NCI-H2029 (cell line): ENCODE measurements around the gene BORCS5.
"Not testable (repeated sequence)": the region's sequence is repeated elsewhere in the genome, so short reads cannot be mapped to it uniquely, and the experiment has no call there.

Experiments used
- DNase-seq: peaks from one replicate; lab custom pipeline; 2025; lab: John Stamatoyannopoulos, UW

Gene BORCS5

DNA sequence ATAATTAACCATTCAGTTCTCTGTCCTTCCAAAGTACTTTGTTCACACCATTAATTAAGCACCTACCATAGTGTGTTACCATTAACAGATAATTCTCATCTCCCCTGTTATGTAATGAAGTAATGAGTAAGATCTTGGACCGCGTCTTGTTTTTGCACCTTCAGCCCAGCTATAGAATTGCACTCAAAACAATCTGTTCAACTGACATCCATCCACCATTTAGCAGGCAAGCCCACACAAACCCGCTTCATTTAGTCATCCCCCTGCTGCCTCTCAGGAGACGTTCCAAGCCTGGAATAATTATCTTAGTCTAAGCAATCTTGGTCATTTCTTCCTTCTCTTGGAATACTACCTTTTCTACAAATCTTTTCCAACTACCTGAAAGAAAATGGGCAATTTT lies 131.4 kb downstream of the BORCS5 start:
- no peak for DNase-seq

DNA sequence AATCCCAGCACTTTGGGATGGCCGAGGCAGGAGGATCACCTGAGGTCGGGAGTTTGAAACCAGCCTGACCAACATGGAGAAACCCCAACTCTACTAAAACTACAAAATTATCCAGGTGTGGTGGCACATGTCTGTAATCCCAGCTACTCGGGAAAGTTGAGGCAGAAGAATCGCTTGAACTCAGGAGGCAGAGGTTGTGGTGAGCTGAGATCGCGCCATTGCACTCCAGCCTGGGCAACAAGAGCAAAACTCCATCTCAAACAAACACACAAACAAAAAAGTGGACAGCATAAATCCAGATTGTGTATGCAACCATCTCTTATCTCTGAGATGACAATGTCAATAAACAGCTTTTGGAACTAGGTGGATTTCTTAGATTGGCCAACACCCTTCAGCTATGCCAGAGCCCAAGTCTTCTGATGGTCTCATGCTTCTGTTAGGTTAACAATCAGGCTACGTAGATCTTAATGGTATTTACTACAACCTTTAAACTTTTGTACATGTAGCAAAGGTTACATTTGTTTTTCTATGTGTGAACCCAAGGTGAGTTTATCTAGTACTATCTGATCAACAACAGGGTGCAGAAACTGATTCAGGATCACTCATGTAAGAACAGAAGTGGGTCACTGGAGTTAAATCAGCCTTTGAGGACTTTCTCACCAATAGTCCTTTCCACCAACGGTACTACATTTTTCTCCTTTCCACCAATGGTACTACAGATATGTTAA lies 132.1 kb downstream of the BORCS5 start:
- no peak for DNase-seq

DNA sequence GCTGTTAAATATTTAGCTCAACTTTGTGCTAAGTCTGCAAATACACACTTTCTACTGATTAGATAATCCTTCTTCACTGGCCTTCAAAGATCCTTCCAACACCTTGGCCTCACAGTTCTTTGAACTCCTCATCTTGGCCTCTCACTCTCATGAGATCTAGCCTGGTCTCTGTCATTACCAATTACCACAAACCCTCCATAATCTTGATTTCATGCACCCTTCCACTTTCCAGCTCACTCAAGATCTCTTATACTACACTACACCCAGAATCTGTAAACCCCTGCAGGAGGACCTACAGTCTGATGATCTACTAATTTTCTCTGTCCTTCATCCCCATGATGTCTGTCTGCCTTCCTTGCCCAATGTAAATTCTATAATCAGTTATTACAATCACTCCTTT lies 134.7 kb downstream of the BORCS5 start:
- no peak for DNase-seq

DNA sequence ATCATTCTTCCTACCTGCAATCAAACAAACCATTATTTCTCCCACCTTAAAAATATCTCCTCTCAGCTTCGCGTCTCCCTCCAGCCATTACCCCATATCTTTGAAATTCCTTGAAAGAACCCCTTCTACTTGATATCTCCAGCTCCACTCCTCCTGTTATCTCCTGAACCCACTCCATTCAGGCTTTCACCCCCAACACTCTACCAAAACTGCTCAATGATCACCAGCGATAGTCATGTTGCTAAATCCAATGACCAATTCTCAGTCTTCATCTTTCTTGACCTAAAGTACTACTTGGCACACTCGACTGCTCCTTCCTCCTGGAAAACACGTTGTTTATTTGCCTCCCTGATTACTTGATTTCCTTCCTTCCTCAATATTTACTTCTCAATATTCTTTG lies 135.7 kb downstream of the BORCS5 start:
- DNase-seq = no peak

DNA sequence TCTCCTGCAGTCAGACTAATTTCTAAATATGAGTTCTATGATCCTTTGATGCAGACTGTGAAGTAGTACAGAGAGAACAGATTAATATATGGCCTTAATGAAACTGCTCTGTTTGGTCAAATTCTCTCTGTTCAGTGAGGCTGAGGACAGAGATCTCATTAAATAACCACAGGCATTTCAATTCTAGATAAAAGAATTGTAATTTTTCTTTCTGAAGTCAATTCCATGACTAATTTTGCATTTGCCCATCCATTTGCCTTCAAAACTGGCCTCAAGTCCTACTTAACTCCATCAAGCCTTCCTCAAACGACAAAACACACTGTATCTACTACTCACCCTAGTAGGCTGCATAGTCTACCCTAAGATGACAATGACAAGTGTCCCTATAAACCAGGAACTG lies 138.7 kb downstream of the BORCS5 start:
- no peak for DNase-seq

DNA sequence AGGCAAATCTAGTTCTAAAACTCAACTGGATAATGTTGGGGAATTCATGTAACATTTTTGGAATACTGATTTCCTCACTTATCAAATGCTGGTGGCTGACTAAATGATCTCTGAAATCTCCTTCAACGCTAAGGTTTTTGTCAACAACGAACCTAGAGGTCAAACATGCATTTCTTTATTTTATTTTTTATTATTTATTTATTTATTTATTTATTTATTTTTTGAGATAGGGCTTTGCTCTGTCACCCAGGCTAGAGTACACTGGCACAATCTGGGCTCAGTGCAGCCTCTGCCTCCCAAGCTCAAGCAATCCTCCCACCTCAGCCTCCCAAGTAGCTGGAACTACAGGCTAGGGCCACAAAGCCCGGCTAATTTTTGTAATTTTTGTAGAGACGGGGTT lies 141.3 kb downstream of the BORCS5 start:
- no peak for DNase-seq

DNA sequence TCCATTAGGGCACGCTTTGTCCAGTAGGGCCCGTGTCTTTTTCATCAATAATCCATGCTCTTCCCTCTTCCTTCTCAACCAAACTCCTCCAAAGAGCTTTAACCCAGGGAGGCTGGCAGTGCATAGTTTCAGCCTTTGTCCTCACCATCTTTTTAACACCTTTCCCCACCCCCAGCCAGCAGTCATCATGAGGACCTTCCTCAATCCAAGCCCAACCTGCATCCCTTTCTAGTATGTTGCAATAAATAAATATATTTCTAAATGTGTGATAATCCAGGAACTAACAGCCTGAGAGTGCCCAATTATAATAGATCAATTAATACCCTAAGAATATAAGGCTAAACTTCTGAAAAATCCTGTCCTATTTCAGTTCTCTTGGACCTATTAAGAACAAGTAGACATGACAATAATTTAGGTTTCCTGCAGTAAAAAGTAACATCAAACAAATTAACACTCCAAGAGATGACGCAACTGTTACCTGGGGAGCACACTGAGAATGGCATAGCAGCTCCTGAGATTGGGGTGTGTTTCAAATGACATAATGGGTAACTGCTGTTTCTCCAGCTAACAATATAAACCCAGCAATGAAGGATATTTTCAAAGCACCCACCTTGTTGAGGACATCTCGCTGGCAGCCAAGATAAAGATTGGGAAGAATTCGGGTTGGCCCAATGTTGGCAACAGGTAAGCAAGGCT lies 143.2 kb downstream of the BORCS5 start:
- DNase-seq = no peak

DNA sequence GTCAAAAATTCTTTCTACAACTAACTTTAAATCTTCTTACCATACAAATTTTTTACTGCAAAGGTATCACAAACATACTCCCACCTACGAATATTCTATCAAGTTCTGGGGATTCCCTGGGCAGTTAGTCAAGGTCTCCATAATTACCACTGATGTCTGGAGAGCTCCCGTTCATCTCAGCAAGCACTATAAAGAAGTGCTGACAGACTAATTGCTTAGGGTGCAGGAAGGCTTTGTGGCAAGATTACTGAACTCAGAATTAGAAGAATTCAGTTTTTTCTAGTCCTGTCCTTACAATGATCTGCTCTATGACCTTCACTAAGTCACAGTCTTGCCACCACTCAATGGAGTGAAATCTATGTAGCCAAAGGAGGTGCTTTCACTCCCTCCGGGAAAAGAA lies 144.2 kb downstream of the BORCS5 start:
- no peak for DNase-seq

DNA sequence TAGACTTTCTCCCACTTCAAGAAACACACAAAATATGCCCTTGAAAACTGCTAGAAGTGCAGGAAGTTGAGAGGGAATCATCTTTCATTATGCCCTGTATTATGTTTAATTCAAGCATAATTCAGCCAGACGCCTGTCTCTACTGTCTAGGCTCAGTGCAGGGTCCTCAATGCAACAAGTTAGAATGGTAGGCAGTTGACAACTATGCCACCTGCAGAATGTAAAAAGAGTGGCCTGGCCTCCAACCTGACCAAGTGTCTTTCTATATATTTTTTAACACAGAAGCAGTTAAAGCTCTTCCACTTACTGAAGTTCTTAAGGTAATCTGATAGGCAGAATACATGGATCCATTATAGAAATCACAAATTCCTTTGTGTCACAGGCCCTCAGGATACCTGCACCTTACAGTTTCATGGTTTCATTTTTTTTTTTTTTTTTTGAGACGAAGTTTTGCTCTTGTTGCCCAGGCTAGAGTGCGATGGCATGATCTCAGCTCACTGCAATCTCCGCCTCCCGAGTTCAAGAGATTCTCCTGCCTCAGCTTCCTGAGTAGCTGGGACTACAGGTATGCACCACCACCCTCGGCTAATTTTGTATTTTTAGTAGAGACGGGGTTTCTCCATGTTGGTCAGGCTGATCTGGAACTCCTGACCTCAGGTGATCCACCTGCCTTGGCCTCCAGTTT lies 145.4 kb downstream of the BORCS5 start:
- DNase-seq = not testable (repeated sequence)

DNA sequence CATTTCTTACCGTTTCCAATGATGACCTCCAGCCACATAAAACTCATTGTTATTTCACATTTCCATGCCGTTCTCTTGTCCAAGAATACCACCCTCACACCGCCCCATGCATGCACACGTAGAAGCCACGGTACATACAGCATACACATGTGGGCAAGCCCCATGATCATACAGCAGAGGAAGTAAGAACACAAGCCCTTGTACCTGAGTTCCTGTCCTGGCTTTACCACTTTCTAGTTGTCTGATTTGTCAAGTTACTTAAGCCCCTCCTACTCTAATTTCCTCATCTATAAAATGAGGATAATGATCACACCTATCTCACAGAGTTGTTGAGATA lies 145.9 kb downstream of the BORCS5 start:
- no peak for DNase-seq

DNA sequence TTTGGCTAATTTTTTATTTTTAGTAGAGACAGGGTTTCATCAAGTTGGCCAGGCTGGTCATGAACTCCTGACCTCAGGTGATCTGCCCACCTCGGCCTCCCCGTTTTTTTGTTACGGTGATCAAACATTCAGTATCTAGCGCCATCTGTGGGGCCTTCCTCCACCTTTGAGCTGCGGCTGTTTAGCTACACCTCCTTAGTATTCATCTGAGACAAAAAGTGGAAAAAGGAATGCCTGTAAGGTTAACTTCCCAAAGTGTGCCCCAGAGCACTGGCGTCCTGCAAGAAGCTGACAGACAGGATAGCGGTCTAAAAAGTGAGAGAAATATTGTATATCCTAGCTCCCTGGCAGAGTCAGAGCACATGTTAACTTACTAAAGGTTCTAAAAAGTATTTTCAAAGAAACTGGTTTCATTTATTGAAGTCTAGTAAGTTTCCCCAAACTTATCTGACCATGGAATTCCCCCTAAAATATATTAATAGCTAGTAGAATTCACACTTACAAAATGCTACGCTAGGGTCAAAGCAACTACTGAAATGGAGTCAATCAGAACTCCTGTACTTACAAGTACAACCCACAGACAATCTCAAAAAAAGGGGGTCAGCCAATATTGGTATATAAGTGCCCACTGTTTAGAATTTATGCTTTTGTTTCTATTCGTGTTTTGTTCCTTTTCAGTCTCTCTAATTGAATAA lies 146.7 kb downstream of the BORCS5 start:
- no peak for DNase-seq

DNA sequence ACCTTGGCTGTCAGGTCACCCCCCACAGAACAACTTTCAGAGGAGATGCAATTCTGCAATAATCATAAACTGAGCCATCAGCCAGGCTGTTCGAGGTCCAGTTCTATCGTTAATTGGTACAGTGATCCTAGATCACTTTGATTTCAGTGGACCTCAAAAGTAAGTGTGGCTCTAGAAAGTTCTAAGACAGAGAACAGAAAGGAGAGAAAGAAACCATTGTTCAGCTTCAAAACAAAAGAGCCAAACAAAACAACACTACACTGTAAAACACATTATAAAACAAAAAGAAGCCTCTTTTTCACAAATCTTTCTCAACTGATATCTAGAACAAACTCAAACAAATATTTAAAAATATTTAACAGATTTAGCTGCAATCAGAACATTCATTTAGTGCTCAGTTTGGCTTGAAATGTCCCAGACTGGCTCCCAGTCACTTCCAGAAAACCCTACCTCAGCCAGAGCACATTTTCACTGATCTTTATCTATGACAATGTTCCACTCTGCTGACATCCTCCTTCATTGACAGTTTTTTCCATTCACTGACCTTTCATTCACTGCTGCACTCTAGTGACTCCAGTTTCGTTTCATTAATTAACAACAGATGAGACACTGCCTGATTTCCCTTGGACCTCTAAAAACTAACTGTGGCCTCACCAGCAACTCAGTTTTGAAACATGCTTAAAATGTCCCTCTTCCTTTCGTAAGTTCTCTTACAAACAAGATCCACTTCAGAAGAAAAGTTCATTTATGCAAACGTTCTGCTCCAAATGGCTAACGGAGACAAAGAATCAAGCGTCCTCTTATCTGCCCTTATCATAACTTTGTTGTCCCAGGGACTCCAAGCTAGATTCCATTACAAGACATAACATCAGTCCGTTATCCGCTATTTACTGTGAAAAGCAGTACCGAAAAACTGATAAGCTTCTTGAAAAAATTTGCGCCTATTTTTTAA lies 148.9 kb downstream of the BORCS5 start:
- DNase-seq = no peak

DNA sequence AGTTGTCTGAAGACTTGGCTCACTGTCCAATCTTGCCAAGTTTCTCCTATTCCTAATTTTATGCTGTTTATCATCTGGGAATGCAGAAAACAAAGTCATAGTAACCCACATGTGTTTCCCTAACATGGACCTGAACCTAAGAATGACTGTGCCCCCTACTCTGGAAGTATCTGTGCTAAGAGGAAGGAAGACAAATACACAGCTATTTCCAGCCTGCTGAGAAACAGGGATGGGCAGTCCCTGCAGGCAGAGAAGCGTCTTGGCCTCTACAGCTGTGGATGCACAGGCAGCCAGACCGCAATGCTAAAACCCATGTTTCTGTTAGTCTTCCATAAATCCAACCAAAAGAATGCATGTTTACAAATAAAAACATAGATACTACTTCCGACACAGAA lies 149.6 kb downstream of the BORCS5 start:
- no peak for DNase-seq

DNA sequence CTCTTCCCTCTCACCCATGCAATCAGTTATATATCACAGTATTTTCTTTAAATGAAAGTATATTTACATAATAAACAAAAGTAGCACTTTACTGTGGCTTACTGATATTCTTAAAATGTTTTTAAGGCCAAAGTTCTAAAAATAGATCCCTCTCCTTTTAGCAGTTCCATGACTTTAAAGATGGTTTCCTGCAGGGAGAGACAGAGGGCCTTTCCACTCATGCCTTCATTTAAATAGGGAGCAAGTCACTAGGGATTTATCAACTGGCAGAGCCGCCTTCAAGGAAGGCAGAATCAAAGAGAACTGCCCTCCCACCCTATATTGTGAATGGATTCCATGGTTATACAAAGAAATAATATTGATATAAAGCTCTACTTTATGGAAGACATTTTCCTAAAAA lies 150.2 kb downstream of the BORCS5 start:
- DNase-seq = no peak

DNA sequence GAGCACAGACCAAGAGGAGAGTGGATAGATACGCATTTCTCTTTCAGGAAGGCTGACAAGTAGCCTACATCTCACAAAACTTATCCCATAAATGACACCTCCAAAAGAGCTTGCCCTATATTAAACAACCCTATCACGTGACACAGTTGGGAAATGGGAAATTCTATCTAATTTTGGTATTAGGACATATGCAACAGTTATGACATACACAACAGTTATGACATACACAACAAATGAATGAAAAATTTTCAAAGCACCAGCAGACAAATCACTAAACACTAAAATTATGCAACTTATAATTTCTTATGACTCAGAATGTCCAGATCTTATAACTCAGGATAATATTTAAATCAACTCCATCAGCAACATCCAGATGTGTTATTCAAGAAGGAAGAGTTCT lies 151.7 kb downstream of the BORCS5 start:
- DNase-seq = no peak

DNA sequence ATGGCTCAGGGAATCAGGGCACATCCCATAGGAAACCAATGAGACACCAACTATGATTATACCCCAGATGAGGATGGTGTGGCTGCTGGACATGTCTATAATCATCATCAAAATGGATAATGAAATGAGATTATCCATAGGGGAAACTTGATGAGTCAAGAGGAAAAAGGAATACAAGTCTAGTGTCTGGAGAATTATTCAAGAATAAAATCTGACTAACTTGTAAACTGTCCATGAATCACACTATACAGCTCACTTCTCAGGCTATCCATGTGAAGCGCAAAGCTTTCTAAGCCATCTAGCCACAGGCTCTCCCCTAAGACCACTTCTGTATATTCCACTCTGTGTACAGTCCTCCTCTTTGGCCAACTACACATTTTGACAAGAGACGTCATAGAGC lies 153.3 kb downstream of the BORCS5 start:
- no peak for DNase-seq

DNA sequence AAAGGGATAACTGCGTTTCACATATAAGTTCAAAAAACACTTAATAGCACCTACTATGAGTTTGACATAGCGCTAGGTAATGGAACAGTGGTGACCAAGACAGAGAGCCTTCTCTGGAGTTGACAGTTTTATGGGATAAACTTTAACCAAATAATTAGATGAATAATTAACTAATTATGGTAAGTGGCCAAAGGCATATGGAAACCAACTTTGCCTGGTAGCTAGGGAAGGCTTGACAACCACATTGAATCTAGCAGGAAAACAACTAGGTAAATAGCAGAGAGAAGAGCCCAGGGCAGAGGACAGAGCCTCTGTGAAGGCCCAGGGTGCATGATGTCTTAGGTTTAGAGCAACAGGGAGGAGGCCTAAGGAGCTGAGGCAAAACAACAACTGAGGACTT lies 153.7 kb downstream of the BORCS5 start:
- DNase-seq = no peak

DNA sequence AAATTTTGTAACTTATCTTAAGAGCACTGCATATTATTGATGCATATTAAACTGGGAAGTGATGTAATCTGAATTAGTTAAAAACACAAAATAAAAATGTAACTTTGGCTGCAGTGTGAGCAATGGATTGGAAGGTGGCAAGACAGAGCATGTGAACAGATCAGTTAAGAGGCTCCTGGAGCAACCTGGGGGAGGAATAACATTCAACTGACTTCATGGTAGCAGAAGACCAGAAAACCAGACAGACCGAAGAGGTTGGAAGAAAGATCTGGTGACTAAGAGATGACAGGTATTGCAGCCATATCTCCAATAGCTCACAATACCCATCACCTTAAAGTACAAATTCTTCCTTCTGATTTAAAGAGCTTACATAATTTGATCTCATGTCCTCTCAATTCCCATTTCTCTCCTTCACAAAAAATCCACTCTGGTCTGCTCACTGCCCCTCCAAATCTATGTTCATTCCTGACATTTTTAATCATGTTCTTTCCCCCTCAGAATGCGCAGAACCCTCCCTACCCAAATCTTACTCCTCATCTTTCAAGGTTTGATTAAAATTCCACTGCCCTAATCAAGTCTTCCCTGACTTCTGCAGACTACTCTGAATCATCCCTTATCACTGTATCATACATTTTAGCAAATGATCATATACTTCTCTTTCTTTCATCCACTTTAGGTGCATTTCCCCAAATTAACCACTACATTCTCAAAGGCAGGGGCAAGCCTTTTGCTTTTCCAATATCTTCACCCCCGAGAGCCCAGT lies 154.3 kb downstream of the BORCS5 start:
- DNase-seq = no peak

DNA sequence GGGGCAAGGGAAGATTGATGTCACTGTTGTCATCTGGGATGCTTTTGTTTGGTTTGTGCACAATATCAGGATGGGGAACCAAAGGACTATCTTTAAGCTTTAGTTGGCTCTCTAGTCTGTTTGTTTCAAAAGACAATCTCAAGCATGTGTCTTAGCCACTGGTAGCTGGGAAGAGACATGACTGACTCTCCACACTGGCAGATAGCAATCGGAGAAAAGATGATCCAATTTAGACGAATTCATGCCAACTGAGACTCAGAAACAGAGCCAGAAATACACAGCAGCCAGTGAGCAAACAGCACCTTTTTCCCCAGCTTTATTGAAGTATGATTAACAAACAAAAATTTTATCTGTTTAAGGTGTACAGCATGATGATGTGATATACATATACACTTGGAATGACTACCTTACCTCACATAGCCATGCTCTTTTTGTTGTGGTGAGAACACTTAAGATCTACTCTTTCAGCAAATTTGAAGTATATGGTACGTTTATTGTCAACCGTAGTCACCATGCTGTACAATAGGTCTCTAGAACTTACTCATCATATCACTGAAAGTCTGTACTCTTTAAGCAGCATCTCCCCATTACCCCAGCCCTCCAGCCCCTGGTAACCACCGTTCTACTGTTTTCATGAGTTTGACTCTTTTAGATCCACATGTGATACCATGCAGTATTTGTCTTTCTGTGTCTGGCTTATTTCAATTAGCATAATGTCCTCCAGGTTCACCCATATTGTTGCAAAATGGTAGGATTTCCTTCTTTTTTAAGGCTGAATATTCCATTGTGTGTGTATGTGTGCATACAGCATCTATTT lies 155.2 kb downstream of the BORCS5 start:
- no peak for DNase-seq

DNA sequence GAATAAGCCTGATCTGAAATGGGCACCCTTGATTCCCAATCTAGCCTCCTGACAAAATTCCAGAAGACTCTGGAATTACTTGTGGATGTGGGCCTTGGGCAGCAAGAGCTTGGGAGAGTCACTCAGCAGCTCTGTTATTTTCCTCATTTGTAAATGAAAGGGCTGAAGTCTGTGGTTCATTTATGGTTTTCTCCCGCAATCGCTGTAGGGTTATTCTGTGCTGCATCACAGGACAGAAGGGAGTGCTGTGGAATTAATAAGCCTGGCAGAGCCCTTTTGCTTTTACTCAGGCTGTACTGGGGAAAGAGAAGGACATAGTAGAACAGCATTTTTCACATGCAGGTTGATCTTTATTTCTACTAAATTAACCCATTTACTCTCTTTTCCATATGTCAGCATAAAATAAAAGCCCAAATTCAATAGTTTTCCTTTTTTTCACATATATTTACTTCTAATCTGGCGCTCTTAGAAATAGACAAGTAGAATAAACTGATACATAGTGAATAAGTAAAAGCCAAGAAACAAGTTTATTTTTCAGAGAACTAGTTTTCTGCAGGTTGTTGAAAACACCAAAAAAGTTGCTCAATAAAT lies 156.6 kb downstream of the BORCS5 start:
- DNase-seq = no peak
